Measurements from ENCODE around the gene ZSWIM4. TPM values are rescaled to one million over a fixed set of nuclear protein-coding genes. Genes with fewer than 3 reads are reported as not detected.
"Not testable (repeated sequence)": the region's sequence is repeated elsewhere in the genome, so short reads cannot be mapped to it uniquely, and the experiment has no call there.

ZSWIM4 gene
- total and polyA plus RNA-seq, 5 experiments from 2014 or later, result 0.30 to 8.1 (median 1.5) TPM

DNA sequence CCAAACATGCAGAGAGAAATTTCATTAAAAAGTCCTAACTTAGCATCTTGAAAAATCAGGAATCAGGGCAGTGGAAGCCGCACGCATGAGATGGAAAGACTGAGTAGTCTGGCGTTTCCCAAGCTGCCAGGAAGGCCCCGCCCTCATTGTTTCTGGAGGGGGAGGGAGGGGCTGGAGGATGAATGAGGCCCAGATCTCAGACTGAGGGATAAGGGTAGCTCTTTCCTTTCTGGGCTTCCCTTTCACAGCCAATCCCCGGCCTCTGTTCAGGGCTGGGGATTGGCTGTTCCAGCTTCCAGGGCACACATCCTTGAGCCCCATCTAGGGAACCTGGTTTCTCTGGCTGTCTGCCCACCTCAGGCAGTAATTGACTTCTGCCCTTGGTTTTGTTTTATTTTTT is 13.7 kb upstream of the ZSWIM4 start:
- Mint-ChIP-seq H3K4me1 (peaks cover 9 to 43% (median 15%) of the 10 kb centered on the region in 4 donors), H3K27ac (peak overlapping the region in 3 of 10 donors; percentile 40 to 94 (median 48)), H3K4me3 (no peak overlapping the region), H3K27me3 (no peaks in the 10 kb centered on the region), H3K36me3 (peaks cover 0 to 26% (median 6%) of the 10 kb centered on the region in 3 donors), H3K9me3 (no peaks in the 10 kb centered on the region)
- no peak for ATAC-seq
- no peak for DNase-seq
- POLR2A ChIA-PET, result interaction anchor here (0.7 to 0.8 kb wide), 2 partner anchors 79 to 81 kb away, joined by 3 to 4 read pairs; no protein-coding TSS in a partner anchor

DNA sequence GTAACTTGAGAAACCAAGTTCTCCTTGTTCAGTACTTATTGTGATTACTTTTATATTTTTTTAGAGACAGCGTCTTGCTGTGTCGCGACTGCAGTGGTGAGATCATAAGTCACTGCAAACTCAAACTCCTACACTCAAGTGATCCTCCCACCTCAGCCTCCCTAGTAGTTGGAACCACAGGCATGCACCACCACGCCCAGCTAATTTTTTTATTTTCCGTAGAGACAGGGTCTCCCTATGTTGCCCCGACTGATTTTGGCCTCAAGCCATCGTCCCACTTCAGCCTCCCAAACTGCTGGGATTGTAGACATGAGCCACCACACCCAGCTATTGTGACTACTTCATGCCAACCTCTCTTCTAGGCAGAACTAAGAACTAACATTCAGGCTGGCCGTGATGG is 12.7 kb upstream of the ZSWIM4 start:
- Mint-ChIP-seq H3K36me3 (peaks cover 0 to 19% (median 6%) of the 10 kb centered on the region in 3 donors), H3K9me3 (no peaks in the 10 kb centered on the region), H3K27ac (peak overlapping the region; percentile 19 to 90 (median 72)), H3K4me1 (peaks cover 7 to 41% (median 17%) of the 10 kb centered on the region in 4 donors), H3K27me3 (no peaks in the 10 kb centered on the region), H3K4me3 (no peak overlapping the region)
- no peak for DNase-seq
- POLR2A ChIA-PET, result interaction anchor here (0.7 to 10.5 kb wide), 5 partner anchors 55 to 80 kb away, joined by 3 to 110 read pairs (median 4); no protein-coding TSS in a partner anchor
- ATAC-seq, result no peak

DNA sequence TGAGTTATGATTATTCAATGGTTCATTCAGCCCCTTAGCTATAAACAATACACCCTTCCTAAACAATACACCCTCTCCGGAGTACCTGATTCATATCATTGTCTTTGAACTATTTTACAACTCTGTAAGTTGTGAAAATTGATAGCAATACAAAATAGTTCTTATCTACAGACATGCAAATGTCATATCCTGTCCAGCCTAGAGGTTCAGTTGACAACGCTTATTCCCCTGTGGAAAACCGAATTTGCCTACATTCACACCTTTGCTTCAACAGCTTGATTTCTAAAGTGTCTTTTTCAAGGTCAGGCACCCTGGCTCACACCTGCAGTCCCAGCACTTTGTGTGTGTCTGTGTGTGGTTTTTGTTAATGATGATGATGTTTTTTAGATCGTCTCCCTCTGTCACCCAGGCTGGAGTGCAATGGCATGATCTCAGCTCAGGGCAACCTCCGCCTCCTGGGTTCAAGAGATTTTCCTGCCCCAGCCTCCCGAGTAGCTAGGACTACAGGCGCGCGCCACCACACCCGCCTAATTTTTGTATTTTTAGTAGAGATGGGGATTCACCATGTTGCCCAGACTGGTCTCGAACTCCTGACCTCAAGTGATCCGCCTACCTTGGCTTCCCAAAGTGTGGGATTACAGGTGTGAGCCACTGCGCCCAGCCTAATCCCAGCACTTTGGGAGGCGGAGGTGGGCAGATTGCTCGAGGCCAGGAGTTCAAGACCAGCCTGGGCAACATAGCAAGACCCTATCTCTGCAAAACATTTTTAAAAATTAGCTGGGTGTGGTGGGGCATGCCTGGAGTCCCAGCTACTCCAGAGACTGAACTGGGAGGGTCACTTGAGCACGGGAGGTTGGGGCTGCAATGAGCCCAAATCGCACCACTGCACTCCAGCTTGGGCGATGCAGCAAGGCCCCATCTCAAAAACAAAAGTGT is 11.4 kb upstream of the ZSWIM4 start:
- no peak for ATAC-seq
- peak overlapping the region in 8 of 10 donors; percentile 24 to 81 (median 64) for H3K27ac Mint-ChIP-seq
- POLR2A ChIA-PET, result interaction anchor here (0.6 to 10.5 kb wide), 10 partner anchors 9 to 295 kb away, joined by 3 to 110 read pairs (median 4); partner anchors contain the start of genes C19orf53 and ZSWIM4

DNA sequence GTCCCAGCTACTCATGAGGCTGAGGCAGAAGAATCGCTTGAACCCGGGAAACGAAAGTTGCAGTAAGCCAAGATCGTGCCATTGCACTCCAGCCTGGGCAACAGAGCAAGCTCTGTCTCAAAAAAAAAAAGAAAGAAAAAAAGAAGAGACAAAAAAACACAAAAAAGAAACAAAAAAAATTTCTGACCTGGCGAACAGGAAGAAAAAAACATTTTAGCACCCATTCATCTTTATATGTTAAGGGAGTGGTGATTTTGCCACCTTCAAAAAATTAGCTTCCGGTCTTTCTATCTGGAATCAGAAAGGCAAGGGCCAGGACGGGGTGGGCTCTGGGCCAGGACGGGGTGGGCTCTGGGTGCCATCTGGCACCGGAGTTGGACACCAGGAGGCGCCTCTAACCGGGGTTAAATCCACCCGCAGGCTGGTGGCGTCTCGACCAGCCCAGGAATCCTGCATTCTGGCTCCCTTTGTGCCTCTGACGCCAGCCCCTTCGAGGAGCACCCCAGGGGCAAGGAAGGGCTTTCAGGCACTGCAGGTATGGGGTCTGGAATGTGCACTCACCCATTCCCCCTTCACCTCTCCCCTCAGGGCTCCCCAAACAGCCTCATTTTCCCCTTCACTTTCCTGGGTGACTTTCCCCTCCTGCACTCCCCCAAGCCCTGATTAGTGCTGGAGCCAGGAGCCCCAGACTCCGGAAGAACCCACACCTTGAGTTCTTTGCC is 10.4 kb upstream of the ZSWIM4 start:
- H3K4me1 Mint-ChIP-seq, result peaks cover 13 to 43% (median 33%) of the 10 kb centered on the region in 4 donors
- H3K36me3 Mint-ChIP-seq, result peaks cover 0 to 2% (median 0%) of the 10 kb centered on the region in 3 donors
- no peaks in the 10 kb centered on the region for H3K9me3 Mint-ChIP-seq
- peak overlapping the region; percentile 43 to 79 (median 69) for H3K4me3 Mint-ChIP-seq
- ATAC-seq (peak; percentile 65 to 75), DNase-seq (peak; percentile 50 to 84 (median 68))
- POLR2A ChIA-PET, result interaction anchor here (0.6 to 10.5 kb wide), 11 partner anchors 8 to 629 kb away, joined by 3 to 110 read pairs (median 3); partner anchors contain the start of genes C19orf53 and ZSWIM4
- peak overlapping the region; percentile 71 to 92 (median 85) for H3K27ac Mint-ChIP-seq
- no peaks in the 10 kb centered on the region for H3K27me3 Mint-ChIP-seq

More for the DNA sequence above, 11.4 kb upstream of the ZSWIM4 start:
- Mint-ChIP-seq H3K4me1 (peaks cover 10 to 42% (median 27%) of the 10 kb centered on the region in 4 donors), H3K4me3 (no peak overlapping the region), H3K9me3 (no peaks in the 10 kb centered on the region), H3K27me3 (no peaks in the 10 kb centered on the region), H3K36me3 (peaks cover 0 to 8% (median 6%) of the 10 kb centered on the region in 3 donors)
- DNase-seq, result no peak

DNA sequence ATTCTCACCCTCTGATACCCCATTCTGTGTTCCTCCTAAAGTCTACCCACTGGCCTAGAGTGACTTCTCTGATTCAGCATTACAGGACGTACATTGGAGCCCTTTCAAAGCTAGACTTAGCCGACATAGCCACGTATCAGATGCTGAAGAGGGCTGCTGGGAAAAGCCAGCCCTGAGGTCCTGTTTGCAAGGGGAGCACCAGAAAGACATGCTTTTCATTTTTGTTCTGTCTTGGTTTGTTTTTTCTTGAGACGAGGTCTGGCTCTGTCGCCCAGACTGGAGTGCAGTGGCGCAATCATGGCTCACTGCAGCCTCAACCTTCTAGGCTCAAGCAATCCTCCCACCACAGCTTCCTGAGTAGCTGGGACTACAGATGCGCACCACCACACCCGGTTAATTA is 6.3 kb upstream of the ZSWIM4 start:
- Mint-ChIP-seq H3K4me1 (peaks cover 13 to 49% (median 41%) of the 10 kb centered on the region in 4 donors), H3K27me3 (no peaks in the 10 kb centered on the region), H3K9me3 (no peaks in the 10 kb centered on the region), H3K36me3 (no peaks in the 10 kb centered on the region), H3K4me3 (peak overlapping the region; percentile 52 to 78 (median 72)), H3K27ac (peak overlapping the region; percentile 88 to 100 (median 98))
- DNase-seq (peak in 1 of 10 donors; percentile 34), ATAC-seq (peak; percentile 7 to 12)
- POLR2A ChIA-PET, result interaction anchor here (0.5 to 10.5 kb wide), 8 partner anchors 12 to 260 kb away, joined by 4 to 110 read pairs (median 18); partner anchors contain the start of gene C19orf53

DNA sequence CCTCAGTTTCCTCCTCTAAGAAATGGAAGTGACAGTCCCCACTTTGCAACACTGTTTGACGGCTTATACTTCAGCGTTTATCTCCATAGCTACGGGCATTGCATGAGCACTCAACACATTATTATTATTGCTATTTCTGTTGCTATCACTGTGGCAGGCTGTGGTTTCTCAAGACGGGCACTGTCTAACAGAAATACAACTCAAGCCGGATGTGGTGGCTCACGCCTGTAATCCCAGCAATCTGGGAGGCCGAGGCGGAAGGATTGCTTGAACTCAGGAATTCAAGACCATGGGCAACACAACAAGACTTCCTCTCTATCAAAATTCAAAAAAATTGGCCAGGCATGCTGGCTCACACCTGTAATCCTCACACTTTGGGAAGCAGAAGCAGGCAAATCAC is 4.9 kb upstream of the ZSWIM4 start:
- Mint-ChIP-seq H3K9me3 (no peaks in the 10 kb centered on the region), H3K4me3 (peak overlapping the region in 8 of 10 donors; percentile 21 to 65 (median 52)), H3K4me1 (peaks cover 18 to 51% (median 43%) of the 10 kb centered on the region in 4 donors), H3K36me3 (no peaks in the 10 kb centered on the region), H3K27me3 (no peaks in the 10 kb centered on the region), H3K27ac (peak overlapping the region; percentile 19 to 95 (median 73))
- POLR2A ChIA-PET, result interaction anchor here (5.3 to 10.5 kb wide), 3 partner anchors 48 to 72 kb away, joined by 68 to 110 read pairs (median 73); no protein-coding TSS in a partner anchor
- ATAC-seq, result no peak
- peak in 1 of 10 donors; percentile 44 for DNase-seq

DNA sequence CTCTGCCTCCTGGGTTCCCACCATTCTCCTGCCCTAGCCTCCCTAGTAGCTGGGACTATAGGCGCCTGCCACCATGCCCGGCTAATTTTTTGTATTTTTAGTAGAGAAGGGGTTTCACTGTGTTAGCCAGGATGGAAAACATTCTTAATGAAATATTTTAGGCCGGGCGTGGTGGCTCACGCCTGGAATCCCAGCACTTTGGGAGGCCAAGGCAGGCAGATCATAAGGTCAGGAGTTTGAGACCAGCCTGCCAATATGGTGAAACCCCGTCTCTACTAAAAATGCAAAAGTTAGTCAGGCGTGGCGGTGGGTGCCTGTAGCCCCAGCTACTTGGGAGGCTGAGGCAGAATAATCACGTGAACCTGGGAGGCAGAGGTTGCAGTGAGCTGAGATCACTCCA is 1.9 kb upstream of the ZSWIM4 start:
- H3K9me3 Mint-ChIP-seq, ATAC-seq, H3K27me3 Mint-ChIP-seq, H3K36me3 Mint-ChIP-seq, DNase-seq: not testable (repeated sequence)
- Mint-ChIP-seq H3K27ac (peak overlapping the region in 4 of 10 donors; percentile 7 to 91 (median 76)), H3K4me3 (peak overlapping the region in 4 of 10 donors; percentile 54 to 100 (median 81)), H3K4me1 (peaks cover 24 to 49% (median 46%) of the 10 kb centered on the region in 4 donors)
- POLR2A ChIA-PET, result interaction anchor here (1.0 to 5.1 kb wide), 2 partner anchors 9 to 54 kb away, joined by 3 to 37 read pairs; no protein-coding TSS in a partner anchor

DNA sequence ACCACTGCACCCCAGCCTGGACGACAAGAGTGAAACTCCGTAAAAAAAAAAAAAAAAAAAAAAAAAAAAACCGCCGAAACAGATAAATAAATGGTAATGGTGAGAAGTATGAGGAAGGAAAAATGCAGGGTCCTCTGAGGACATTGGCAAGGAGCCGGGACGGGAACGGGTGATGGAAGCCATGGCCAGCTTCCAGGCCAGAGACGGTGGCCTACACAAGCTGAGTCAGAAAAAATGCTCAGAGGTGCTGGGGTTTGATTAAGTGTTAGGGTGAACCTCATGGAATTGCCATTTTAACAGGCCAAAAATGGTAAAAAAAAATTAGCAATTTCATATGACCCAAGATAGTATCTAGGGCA is 866 bp upstream of the ZSWIM4 start:
- peak overlapping the region; percentile 91 to 98 (median 96) for H3K27ac Mint-ChIP-seq
- no peaks in the 10 kb centered on the region for H3K9me3 Mint-ChIP-seq
- no peak for ATAC-seq
- no peaks in the 10 kb centered on the region for H3K36me3 Mint-ChIP-seq
- DNase-seq, result no peak
- H3K27me3 Mint-ChIP-seq, result no peaks in the 10 kb centered on the region
- POLR2A ChIA-PET, result interaction anchor here (0.7 to 5.1 kb wide), 12 partner anchors 8 to 286 kb away, joined by 3 to 39 read pairs (median 8); partner anchors contain the start of gene C19orf53
- peak overlapping the region; percentile 95 to 100 (median 97) for H3K4me3 Mint-ChIP-seq
- peaks cover 19 to 39% (median 36%) of the 10 kb centered on the region in 4 donors for H3K4me1 Mint-ChIP-seq

DNA sequence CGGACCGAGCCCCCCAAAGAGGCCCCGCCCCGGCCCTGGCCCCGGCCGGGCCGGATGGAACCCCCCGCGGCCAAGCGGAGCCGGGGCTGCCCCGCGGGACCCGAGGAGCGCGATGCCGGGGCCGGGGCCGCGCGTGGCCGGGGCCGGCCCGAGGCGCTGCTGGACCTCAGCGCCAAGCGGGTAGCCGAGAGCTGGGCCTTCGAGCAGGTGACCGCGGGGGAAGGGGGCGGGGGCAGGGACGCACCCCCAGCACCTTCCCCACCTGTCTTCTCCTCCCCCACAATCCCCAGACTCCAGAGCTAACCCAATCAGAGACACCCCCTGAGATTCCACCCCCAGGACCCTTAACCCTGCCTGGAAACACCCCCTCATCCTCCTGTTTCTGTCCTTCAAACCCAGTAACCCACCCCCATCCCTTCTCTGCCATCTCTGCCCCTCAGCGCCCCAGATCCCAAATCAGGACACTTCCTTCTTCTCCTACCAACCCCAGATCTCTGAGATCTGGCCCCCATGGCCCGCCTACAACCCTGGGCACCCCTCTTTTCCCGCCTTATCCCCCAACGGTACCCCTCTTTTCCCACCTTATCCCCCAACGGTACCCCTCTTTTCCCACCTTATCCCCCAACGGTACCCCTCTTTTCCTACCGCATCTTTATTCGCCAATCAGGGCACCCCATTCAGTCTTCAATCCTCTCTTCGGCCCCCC is 505 bp downstream of the ZSWIM4 start:
- peak overlapping the region; percentile 69 to 100 (median 84) for H3K4me3 Mint-ChIP-seq
- H3K27ac Mint-ChIP-seq, result peak overlapping the region; percentile 55 to 97 (median 89)
- H3K36me3 Mint-ChIP-seq, result peaks cover 0 to 2% (median 0%) of the 10 kb centered on the region in 3 donors
- H3K9me3 Mint-ChIP-seq, result no peaks in the 10 kb centered on the region
- H3K27me3 Mint-ChIP-seq, result no peaks in the 10 kb centered on the region
- H3K4me1 Mint-ChIP-seq, result peaks cover 17 to 31% (median 29%) of the 10 kb centered on the region in 4 donors
- POLR2A ChIA-PET, result interaction anchor here (0.9 to 5.1 kb wide), 14 partner anchors 11 to 341 kb away, joined by 3 to 39 read pairs (median 6); partner anchors contain the start of genes ASF1B, C19orf53 and IL27RA
- DNase-seq (no peak), ATAC-seq (peak; percentile 13 to 21)

DNA sequence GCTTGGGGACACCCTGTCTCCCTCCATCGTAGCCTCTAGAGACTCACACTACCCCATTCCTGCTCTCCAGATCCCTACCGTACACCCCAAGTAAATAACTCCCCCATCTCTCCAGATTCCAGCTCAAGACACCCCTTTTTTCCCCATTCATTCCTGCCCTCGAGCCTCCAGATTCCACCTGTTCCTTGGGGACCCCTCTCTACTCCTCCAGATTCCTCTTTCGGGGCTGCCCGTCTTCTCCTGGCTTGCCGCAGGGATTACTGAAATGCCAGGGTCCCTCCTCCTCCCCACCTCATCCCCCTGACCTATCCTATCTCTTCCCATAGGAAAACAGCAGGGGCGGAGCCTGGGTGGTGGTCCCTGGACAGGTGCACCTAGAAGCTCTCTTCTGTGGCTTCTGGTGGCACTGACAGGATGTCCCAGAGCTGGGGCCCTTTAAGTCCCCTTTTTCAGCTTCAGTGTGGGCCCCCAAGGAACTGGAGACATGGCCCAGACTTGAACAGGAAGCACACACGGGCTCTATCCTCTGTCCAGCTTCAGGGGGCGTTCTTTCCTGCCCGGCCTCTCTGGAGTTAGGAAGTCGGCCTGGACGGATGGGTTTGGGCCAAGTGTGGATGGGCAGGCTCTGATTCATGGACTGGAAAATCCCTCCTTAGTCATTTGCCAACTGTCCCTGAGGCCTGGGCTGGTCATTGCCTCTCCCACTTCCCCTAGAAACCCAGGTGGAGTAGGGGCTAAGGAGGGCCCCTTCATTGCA is 1.2 kb downstream of the ZSWIM4 start:
- H3K36me3 Mint-ChIP-seq, result peaks cover 0 to 9% (median 0%) of the 10 kb centered on the region in 3 donors
- H3K4me1 Mint-ChIP-seq, result peaks cover 22 to 31% (median 29%) of the 10 kb centered on the region in 4 donors
- no peaks in the 10 kb centered on the region for H3K27me3 Mint-ChIP-seq
- DNase-seq, result no peak
- peak overlapping the region; percentile 69 to 100 (median 83) for H3K4me3 Mint-ChIP-seq
- no peak for ATAC-seq
- POLR2A ChIA-PET, result interaction anchor here (1.9 to 5.1 kb wide), 7 partner anchors 9 to 66 kb away, joined by 5 to 39 read pairs (median 15); partner anchors contain the start of gene C19orf53
- peak overlapping the region; percentile 55 to 95 (median 84) for H3K27ac Mint-ChIP-seq
- no peaks in the 10 kb centered on the region for H3K9me3 Mint-ChIP-seq
